ENCODE measurements around the gene FOXO3.
A peak's percentile ranks its signal among the peaks of the same experiment; 100 is the strongest.
"Not testable (repeated sequence)": the region's sequence is repeated elsewhere in the genome, so short reads cannot be mapped to it uniquely, and the experiment has no call there.

Gene FOXO3

GRCh38 chr6:108556250-108556649 lies 4.5 kb upstream of the FOXO3 start:
- no peak for DNase-seq (ENCODE audit: low read depth)

GRCh38 chr6:108556866-108557493 lies 3.7 kb upstream of the FOXO3 start:
- DNase-seq (ENCODE audit: low read depth) = no peak

- peak; percentile 78 for DNase-seq (ENCODE audit: low read depth)
Measured at GRCh38 chr6:108557494-108558371, 3.0 kb upstream of the FOXO3 start.

- peak; percentile 96 for DNase-seq (ENCODE audit: low read depth)
Measured at GRCh38 chr6:108558372-108559096, 2.2 kb upstream of the FOXO3 start.

GRCh38 chr6:108559097-108559883 lies 1.4 kb upstream of the FOXO3 start:
- peak; percentile 85 for DNase-seq (ENCODE audit: low read depth)

GRCh38 chr6:108559884-108560462 lies 744 bp upstream of the FOXO3 start:
- no peak for DNase-seq (ENCODE audit: low read depth)

GRCh38 chr6:108561309-108561647 lies 561 bp downstream of the FOXO3 start:
- DNase-seq (ENCODE audit: low read depth) = not testable (repeated sequence)

- no peak for DNase-seq (ENCODE audit: low read depth)
Measured at GRCh38 chr6:108561742-108562502, 1.2 kb downstream of the FOXO3 start.

GRCh38 chr6:108562503-108562993 lies 1.8 kb downstream of the FOXO3 start:
- no peak for DNase-seq (ENCODE audit: low read depth)

- no peak for DNase-seq (ENCODE audit: low read depth)
Measured at GRCh38 chr6:108563292-108563691, 2.6 kb downstream of the FOXO3 start.

- no peak for DNase-seq (ENCODE audit: low read depth)
Measured at GRCh38 chr6:108564178-108564577, 3.5 kb downstream of the FOXO3 start.

GRCh38 chr6:108565091-108565766 lies 4.5 kb downstream of the FOXO3 start:
- DNase-seq (ENCODE audit: low read depth) = no peak

- no peak for DNase-seq (ENCODE audit: low read depth)
Measured at GRCh38 chr6:108565893-108566292, 5.2 kb downstream of the FOXO3 start.

GRCh38 chr6:108566406-108566805 lies 5.7 kb downstream of the FOXO3 start:
- DNase-seq (ENCODE audit: low read depth) = no peak

- DNase-seq (ENCODE audit: low read depth) = no peak
Measured at GRCh38 chr6:108568101-108568500, 7.4 kb downstream of the FOXO3 start.

GRCh38 chr6:108568551-108569305 lies 8.0 kb downstream of the FOXO3 start:
- no peak for DNase-seq (ENCODE audit: low read depth)

- no peak for DNase-seq (ENCODE audit: low read depth)
Measured at GRCh38 chr6:108570517-108570916, 9.8 kb downstream of the FOXO3 start.

GRCh38 chr6:108574457-108575141 lies 13.9 kb downstream of the FOXO3 start:
- no peak for DNase-seq (ENCODE audit: low read depth)

Measured in T follicular helper cell (primary cell).